Mammary epithelial cell (primary cell): Measurements from ENCODE around the gene DHX36.

Source experiments
- EZH2 ChIP-seq: IDR thresholded peaks from 2 replicates; pipeline ENCODE4 v1.6.1; 2012; ENCODE audit warnings: low read length, inconsistent platforms, borderline replicate concordance
- TF ChIP-seq, protein P1 (sequence below), 2 donors: IDR thresholded peaks in 1 of 2; conservative IDR thresholded peaks in 1 of 2; 2 replicates each; pipeline ENCODE4 v1.5.1; 2011 to 2012; ENCODE audit warnings: inconsistent platforms in 2 of 2, low read length in 2 of 2, mild to moderate bottlenecking in 2 of 2, control low read depth in 1 of 2, low read depth in 1 of 2; ENCODE audit not compliant: insufficient read depth in 1 of 2; ENCODE audit errors: extremely low read depth in 1 of 2

DNA sequence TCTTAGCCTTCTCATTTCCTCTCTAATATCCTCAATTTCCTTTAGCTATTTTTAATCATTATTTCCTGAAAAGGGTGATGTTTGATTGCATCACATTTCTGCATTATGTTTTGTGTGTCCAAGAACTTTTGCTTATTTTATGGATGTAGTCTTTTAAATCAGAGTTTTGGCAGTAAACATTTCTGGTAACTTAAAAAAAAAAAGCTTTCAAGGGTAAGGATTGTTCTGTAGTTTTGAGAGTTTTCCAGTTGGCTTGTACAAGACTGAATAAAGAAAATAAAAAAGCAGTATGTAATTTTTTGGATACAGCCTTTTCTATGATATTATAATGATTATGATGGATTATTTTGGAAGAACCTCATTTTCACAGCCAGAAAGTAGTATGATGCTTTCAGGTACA lies 99.4 kb downstream of the DHX36 start:
- TF ChIP-seq, protein P1, sequence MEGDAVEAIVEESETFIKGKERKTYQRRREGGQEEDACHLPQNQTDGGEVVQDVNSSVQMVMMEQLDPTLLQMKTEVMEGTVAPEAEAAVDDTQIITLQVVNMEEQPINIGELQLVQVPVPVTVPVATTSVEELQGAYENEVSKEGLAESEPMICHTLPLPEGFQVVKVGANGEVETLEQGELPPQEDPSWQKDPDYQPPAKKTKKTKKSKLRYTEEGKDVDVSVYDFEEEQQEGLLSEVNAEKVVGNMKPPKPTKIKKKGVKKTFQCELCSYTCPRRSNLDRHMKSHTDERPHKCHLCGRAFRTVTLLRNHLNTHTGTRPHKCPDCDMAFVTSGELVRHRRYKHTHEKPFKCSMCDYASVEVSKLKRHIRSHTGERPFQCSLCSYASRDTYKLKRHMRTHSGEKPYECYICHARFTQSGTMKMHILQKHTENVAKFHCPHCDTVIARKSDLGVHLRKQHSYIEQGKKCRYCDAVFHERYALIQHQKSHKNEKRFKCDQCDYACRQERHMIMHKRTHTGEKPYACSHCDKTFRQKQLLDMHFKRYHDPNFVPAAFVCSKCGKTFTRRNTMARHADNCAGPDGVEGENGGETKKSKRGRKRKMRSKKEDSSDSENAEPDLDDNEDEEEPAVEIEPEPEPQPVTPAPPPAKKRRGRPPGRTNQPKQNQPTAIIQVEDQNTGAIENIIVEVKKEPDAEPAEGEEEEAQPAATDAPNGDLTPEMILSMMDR (conservative IDR thresholded peaks at IDR 0.05 in 1 of 2, IDR thresholded peaks at IDR 0.05 in 1 of 2; ENCODE audit: extremely low read depth in 1 of 2, insufficient read depth in 1 of 2, low read depth in 1 of 2, low read length in 2 of 2), result no peak
- no peak for TF ChIP-seq EZH2
